ENCODE results near the gene DNAJB2.

DNA sequence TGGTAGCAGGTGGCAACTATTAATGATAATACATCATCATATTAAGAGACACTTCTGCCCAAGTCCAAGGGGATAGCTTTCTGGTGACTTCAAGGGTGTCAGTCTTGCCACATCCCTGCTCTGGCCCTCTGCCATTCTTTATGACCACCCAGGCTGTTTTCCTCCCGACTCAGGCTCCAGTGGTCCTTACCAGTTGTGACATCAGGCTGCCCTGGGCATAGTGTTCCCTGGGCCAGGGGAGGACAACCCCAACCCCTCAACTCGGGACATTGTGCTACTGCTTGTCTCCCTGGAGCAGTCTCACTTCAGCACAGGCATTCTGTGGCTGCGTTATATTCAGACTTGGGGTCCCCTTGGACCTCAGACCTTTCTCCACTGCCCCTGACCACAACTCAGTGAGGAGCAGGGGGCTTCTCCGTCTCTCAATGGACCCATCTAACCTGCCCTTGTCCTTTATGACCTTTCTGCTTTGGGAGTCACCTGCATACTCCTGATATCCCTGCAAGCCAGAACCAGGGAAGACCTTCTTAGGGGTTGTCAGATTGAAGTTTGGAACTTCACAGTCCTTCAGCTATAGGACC is 12.8 kb downstream of the DNAJB2 start:
- TF ChIP-seq CTCF (IDR thresholded peaks at IDR 0.05; ENCODE audit: low read depth, low read length, poor library complexity, severe bottlenecking), result no peak
- no peak for TF ChIP-seq EZH2phosphoT487 (IDR thresholded peaks at IDR 0.05; ENCODE audit: borderline replicate concordance, low read length)

Measured in DOHH2 (cell line).